GM12801 (cell line): ENCODE data around the gene POMGNT2.

Experiments
- TF ChIP-seq, protein P1 (sequence below): IDR thresholded peaks from one replicate; pipeline ENCODE4 v1.5.1; 2011; ENCODE audit warnings: control low read depth; ENCODE audit not compliant: insufficient read length; ENCODE audit errors: extremely low read depth

Gene POMGNT2

DNA sequence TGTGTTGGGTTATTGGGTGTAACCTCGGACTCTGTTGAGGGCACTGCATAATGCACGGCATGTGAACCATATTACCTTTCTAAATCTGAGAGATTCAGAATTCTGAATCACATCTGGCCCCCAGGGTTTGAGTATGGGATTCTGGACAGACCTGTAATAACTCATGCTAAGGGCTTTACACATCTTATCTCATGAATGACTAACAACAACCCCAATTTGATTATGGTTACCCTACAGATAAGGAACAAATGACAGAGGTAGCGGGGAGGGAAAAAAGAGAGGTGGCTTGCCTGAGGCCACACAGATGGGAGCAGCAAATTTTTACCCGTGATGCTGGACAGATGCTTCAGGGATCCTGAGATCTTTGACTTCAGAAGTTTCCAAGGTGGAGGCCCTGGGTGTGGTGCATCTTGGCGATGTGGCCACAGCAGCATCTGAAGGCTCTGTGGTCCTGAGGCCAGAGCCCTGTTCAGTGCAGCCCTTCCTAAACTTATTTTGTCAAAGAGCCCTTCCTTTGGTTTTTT is 43.8 kb downstream of the POMGNT2 start:
- TF ChIP-seq, protein P1, sequence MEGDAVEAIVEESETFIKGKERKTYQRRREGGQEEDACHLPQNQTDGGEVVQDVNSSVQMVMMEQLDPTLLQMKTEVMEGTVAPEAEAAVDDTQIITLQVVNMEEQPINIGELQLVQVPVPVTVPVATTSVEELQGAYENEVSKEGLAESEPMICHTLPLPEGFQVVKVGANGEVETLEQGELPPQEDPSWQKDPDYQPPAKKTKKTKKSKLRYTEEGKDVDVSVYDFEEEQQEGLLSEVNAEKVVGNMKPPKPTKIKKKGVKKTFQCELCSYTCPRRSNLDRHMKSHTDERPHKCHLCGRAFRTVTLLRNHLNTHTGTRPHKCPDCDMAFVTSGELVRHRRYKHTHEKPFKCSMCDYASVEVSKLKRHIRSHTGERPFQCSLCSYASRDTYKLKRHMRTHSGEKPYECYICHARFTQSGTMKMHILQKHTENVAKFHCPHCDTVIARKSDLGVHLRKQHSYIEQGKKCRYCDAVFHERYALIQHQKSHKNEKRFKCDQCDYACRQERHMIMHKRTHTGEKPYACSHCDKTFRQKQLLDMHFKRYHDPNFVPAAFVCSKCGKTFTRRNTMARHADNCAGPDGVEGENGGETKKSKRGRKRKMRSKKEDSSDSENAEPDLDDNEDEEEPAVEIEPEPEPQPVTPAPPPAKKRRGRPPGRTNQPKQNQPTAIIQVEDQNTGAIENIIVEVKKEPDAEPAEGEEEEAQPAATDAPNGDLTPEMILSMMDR, result no peak

DNA sequence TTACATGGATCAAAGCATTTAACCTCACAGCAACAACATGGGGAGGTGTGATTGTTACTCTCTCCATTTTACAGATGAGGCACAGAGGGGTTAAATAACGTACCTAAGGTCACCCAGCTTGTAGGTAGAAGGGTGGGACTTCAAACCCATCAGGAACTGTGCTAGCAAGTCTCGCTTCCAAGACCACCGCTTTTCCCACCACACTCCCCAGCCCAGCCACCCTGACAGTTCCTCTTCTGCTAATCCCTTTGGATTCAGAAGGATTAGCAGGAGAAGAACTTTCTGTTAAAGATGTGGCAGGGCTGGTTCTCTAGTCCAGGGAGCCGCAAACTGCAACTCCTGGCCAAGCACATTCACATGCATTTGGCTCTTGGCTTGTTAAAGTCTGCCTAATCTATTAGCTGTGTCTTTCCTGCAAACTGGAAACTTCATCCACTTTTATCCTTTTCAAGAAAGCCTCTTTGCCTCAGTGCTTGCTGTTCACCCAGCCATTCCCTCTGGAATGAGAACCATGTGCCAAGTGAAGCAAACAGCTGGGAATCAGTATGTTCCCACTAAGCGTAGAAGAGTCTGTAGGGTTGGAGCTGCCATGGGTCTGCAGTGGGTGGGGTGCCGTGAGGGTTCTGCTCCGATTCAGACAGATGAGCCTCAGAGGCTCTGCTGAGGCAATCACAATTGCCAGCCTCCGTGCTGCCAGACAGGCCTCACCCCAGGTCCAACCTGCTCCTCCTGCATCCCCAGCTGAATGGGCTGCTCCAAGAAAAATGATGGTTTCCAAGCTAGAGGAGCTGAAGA is 44.6 kb downstream of the POMGNT2 start:
- TF ChIP-seq, protein P1, result no peak

DNA sequence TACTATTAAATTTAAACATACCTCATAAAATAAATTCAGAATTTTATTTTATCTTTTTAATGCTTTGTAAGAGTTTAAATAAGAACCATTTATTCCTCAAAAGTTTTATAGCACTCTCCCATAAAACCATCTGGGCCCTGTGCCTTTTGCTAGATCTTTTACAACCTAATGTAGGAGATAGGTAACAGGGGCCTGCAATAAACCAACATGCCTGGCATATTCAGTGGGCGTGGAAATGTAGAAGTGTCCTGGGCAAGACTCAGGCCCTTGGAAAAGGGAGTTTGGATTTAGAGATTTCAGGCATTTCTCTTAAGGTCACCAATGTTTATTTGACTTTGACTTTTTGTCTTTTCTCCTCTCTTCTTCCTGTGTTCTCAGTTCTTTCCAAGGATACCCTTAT is 46.4 kb downstream of the POMGNT2 start:
- TF ChIP-seq, protein P1, result no peak

DNA sequence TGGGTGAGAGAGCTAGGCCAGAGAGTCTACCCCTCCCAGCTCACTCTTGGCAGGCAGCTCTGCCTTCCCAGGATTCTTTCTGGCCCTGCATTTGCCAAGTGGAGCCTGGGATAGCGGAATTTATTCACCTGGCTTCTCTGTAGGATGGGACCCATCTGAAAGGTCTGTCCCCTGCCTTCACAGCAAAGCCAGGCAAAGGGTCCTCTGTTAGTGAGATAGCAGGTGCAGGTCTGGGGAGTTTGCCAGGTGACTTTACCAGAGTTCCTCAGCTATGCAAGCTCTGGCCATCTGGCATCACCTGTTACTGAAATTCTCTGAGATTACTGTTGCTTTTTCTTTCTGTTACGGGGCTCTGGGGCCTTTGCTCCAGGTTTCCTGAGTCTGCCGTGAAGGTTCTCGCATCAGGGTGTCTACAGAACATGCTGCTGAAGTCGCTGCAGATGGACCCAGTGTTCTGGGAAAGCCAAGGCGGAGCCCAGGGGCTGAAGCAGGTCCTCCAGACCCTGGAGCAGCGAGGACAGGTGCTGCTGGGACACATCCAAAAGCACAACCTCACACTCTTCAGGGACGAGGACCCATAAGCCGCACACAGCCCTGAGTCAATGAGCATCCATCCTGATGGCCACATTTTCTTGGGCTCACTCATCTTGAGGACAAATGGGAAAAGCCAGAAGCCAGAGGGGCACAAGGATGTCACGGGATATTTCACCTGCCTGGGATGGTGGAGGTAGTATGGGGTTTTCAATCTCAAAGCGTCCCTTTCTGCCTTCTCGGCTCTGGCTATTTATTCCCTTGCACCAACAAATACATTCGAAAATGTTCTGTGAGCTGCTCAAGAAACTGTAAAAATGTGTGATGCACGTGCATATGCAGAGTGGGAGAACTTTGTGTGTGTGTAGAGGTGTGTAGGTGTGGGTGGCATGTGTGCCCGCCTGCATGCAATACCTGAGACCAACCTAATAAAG is 49.8 kb downstream of the POMGNT2 start:
- TF ChIP-seq, protein P1, result no peak

DNA sequence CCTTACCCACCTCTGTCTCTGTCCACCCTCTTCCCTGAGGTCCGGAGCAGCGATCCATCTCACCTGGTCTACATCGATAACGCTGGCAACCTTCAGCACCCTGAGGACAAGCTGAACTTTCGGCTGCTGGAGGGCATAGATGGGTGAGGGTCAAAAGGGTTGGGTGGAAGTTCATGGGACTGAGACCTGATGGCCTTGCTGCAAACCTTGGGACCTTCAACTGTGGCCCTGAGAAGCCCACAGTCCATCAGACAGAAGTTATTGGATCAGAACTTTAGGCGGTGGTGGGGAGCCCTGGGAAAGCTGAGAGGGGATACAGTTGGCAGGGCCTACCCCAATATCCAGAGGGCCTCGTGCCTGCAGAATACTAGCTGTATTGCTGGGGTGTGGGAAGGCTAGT is 50.5 kb downstream of the POMGNT2 start:
- TF ChIP-seq, protein P1, result no peak

DNA sequence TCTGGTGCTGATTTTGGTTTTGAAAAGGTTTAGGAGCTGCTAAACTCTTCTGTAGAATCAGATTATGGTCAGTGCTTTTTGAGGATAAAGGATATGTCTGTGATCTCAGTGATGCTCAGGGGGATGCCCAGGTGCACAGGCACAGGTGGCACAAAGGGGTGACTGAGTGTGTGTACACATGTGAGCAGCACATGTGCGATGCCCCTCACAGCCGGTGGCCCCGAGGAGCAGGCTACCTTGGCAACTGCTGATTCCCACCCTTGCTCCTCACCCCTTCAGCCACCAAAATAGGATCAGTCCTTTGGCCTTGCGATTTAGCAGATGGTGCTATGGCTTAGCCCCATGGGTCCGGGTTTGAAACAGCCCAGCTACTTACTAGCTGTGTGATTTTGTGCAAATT is 51.1 kb downstream of the POMGNT2 start:
- TF ChIP-seq, protein P1, result no peak

DNA sequence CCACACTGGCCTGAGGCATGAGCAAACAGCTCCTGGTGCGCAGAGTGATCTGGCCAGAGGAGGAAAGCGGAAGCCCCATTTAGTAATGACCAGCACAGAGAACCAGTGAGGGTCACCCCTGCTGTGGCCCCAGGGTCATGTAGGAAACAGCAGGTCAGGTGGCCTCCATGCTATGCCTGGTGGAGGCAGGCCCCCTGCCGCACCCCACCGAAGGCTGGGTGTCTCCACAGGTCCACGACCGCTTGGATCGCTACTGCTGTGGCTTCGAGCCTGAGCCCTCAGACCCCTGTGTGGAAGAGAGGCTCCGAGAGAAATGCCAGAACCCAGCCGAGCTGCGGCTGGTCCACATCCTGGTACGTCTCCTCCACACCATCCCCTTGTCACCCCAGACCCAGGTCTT is 52.6 kb downstream of the POMGNT2 start:
- TF ChIP-seq, protein P1, result no peak
